ENCODE results near the gene AUH. TPM values are rescaled to one million over a fixed set of nuclear protein-coding genes. Genes with fewer than 3 reads are reported as not detected.
"Not testable (repeated sequence)": the region's sequence is repeated elsewhere in the genome, so short reads cannot be mapped to it uniquely, and the experiment has no call there.

The AUH gene
- total RNA-seq, 1 donor from 2014 or later, result 8.8 TPM

GRCh38 chr9:91378695-91379127, 17.0 kb upstream of the AUH start:
- no peak overlapping the region for H3K4me3 Mint-ChIP-seq (ENCODE audit: unreplicated experiment)
- peaks cover 24% of the 10 kb centered on the region for H3K4me1 Mint-ChIP-seq (ENCODE audit: low read depth)
- H3K36me3 Mint-ChIP-seq (ENCODE audit: low read depth), result no peaks in the 10 kb centered on the region
- no peak for DNase-seq (ENCODE audit: low spot score)
- H3K27me3 Mint-ChIP-seq (ENCODE audit: low read depth), result no peaks in the 10 kb centered on the region
- no peak for TF ChIP-seq CTCF (IDR thresholded peaks at IDR 0.05)
- peaks cover 3% of the 10 kb centered on the region for H3K9me3 Mint-ChIP-seq (ENCODE audit: low read depth)
- peak overlapping the region; percentile 15 for H3K27ac Mint-ChIP-seq (ENCODE audit: unreplicated experiment)

GRCh38 chr9:91378054-91378453, 16.3 kb upstream of the AUH start:
- not testable (repeated sequence) for H3K36me3 Mint-ChIP-seq (ENCODE audit: low read depth); H3K27ac Mint-ChIP-seq (ENCODE audit: unreplicated experiment); DNase-seq (ENCODE audit: low spot score); H3K9me3 Mint-ChIP-seq (ENCODE audit: low read depth); H3K27me3 Mint-ChIP-seq (ENCODE audit: low read depth); H3K4me3 Mint-ChIP-seq (ENCODE audit: unreplicated experiment)
- peaks cover 24% of the 10 kb centered on the region for H3K4me1 Mint-ChIP-seq (ENCODE audit: low read depth)

GRCh38 chr9:91376239-91376638, 14.5 kb upstream of the AUH start:
- no peak for DNase-seq (ENCODE audit: low spot score)
- peaks cover 3% of the 10 kb centered on the region for H3K9me3 Mint-ChIP-seq (ENCODE audit: low read depth)
- H3K4me3 Mint-ChIP-seq (ENCODE audit: unreplicated experiment), result no peak overlapping the region
- no peaks in the 10 kb centered on the region for H3K27me3 Mint-ChIP-seq (ENCODE audit: low read depth)
- peaks cover 24% of the 10 kb centered on the region for H3K4me1 Mint-ChIP-seq (ENCODE audit: low read depth)
- H3K36me3 Mint-ChIP-seq (ENCODE audit: low read depth), result no peaks in the 10 kb centered on the region
- TF ChIP-seq CTCF (IDR thresholded peaks at IDR 0.05), result no peak
- H3K27ac Mint-ChIP-seq (ENCODE audit: unreplicated experiment), result no peak overlapping the region

- Mint-ChIP-seq H3K27me3 (ENCODE audit: low read depth) (no peaks in the 10 kb centered on the region), H3K36me3 (ENCODE audit: low read depth) (no peaks in the 10 kb centered on the region), H3K9me3 (ENCODE audit: low read depth) (peaks cover 3% of the 10 kb centered on the region), H3K4me3 (ENCODE audit: unreplicated experiment) (no peak overlapping the region), H3K4me1 (ENCODE audit: low read depth) (peaks cover 24% of the 10 kb centered on the region), H3K27ac (ENCODE audit: unreplicated experiment) (peak overlapping the region; percentile 70)
- TF ChIP-seq CTCF (IDR thresholded peaks at IDR 0.05), result no peak
- DNase-seq (ENCODE audit: low spot score), result no peak
These were observed 13.2 kb upstream of the AUH start for GRCh38 chr9:91374939-91375338.

GRCh38 chr9:91371894-91372293, 10.2 kb upstream of the AUH start:
- Mint-ChIP-seq H3K4me3 (ENCODE audit: unreplicated experiment) (no peak overlapping the region), H3K27ac (ENCODE audit: unreplicated experiment) (no peak overlapping the region), H3K27me3 (ENCODE audit: low read depth) (no peaks in the 10 kb centered on the region), H3K36me3 (ENCODE audit: low read depth) (no peaks in the 10 kb centered on the region), H3K9me3 (ENCODE audit: low read depth) (peaks cover 3% of the 10 kb centered on the region), H3K4me1 (ENCODE audit: low read depth) (peaks cover 10% of the 10 kb centered on the region)
- no peak for TF ChIP-seq CTCF (IDR thresholded peaks at IDR 0.05)
- DNase-seq (ENCODE audit: low spot score), result no peak

GRCh38 chr9:91370006-91370405, 8.3 kb upstream of the AUH start:
- H3K27ac Mint-ChIP-seq (ENCODE audit: unreplicated experiment); H3K27me3 Mint-ChIP-seq (ENCODE audit: low read depth); H3K36me3 Mint-ChIP-seq (ENCODE audit: low read depth); H3K9me3 Mint-ChIP-seq (ENCODE audit: low read depth); H3K4me1 Mint-ChIP-seq (ENCODE audit: low read depth); H3K4me3 Mint-ChIP-seq (ENCODE audit: unreplicated experiment); DNase-seq (ENCODE audit: low spot score): not testable (repeated sequence)
